SK-N-SH treated with all-trans-retinoic acid at 6 μM for 48 hours (cell line): ENCODE results near the gene ST6GALNAC4.

Experiments used
- ATAC-seq: fragments of 200-7000 bp; cut with Tn5 transposase; 3 replicates; pipeline ENCODE4 v1.9.1; 2020; ENCODE audit warnings: mild to moderate bottlenecking, moderate library complexity
- ARNTL ChIP-seq: fragments of 450-650 bp; formaldehyde crosslinking; IDR thresholded peaks from 2 replicates; pipeline ENCODE4 v1.5.0; 2020; ENCODE audit warnings: low read depth, mild to moderate bottlenecking, moderate library complexity, borderline replicate concordance
- BACH2 ChIP-seq: fragments of 250-450 bp; sonication (Bioruptor Pico); IDR thresholded peaks from 2 replicates; pipeline ENCODE4 v1.9.0; 2021; ENCODE audit warnings: mild to moderate bottlenecking, borderline replicate concordance
- CREB5 ChIP-seq: fragments of 250-450 bp; sonication (Bioruptor Pico); IDR thresholded peaks from 2 replicates; pipeline ENCODE4 v1.5.1; 2020; ENCODE audit warnings: low read depth, mild to moderate bottlenecking, moderate library complexity
- CSDC2 ChIP-seq: fragments of 250-450 bp; sonication (Bioruptor Pico); IDR thresholded peaks from 2 replicates; pipeline ENCODE4 v1.5.0; 2020; ENCODE audit warnings: mild to moderate bottlenecking, moderate library complexity
- CSRNP3 ChIP-seq: fragments of 250-450 bp; sonication (Bioruptor Pico); IDR thresholded peaks from 2 replicates; pipeline ENCODE4 v1.5.1; 2021; ENCODE audit warnings: mild to moderate bottlenecking, moderate library complexity
- ESRRG ChIP-seq: fragments of 250-450 bp; sonication (Bioruptor Pico); IDR thresholded peaks from 2 replicates; pipeline ENCODE4 v1.6.1; 2021; ENCODE audit warnings: mild to moderate bottlenecking
- GLIS3 ChIP-seq: fragments of 250-450 bp; sonication (Bioruptor Pico); IDR thresholded peaks from 2 replicates; pipeline ENCODE4 v1.5.0; 2020; ENCODE audit warnings: mild to moderate bottlenecking, moderate library complexity
- PATZ1 ChIP-seq: fragments of 250-450 bp; sonication (Bioruptor Pico); IDR thresholded peaks from 2 replicates; pipeline ENCODE4 v1.8.0; 2020; ENCODE audit warnings: mild to moderate bottlenecking, moderate library complexity, borderline replicate concordance
- POU6F1 ChIP-seq: fragments of 250-450 bp; sonication (Bioruptor Pico); IDR thresholded peaks from 2 replicates; pipeline ENCODE4 v1.8.0; 2021; ENCODE audit warnings: low read depth, mild to moderate bottlenecking, moderate library complexity, borderline replicate concordance
- PPARA ChIP-seq: fragments of 250-450 bp; sonication (Bioruptor Pico); IDR thresholded peaks from 2 replicates; pipeline ENCODE4 v1.5.0; 2020; ENCODE audit warnings: mild to moderate bottlenecking, borderline replicate concordance
- RARB ChIP-seq: fragments of 250-450 bp; sonication (Bioruptor Pico); IDR thresholded peaks from 2 replicates; pipeline ENCODE4 v1.8.0; 2021; ENCODE audit warnings: mild to moderate bottlenecking, moderate library complexity
- SNAI2 ChIP-seq: fragments of 250-450 bp; sonication (Bioruptor Pico); IDR thresholded peaks from 2 replicates; pipeline ENCODE4 v1.5.0; 2020; ENCODE audit warnings: mild to moderate bottlenecking, moderate library complexity
- TCF4 ChIP-seq: fragments of 250-450 bp; sonication (Bioruptor Pico); IDR thresholded peaks from 2 replicates; pipeline ENCODE4 v1.8.0; 2021; ENCODE audit warnings: mild to moderate bottlenecking, moderate library complexity, borderline replicate concordance
- TOX ChIP-seq: fragments of 250-450 bp; sonication (Bioruptor Pico); IDR thresholded peaks from 2 replicates; pipeline ENCODE4 v1.8.0; 2021; ENCODE audit warnings: mild to moderate bottlenecking, moderate library complexity, borderline replicate concordance
- TSHZ2 ChIP-seq: fragments of 250-450 bp; sonication (Bioruptor Pico); IDR thresholded peaks from 2 replicates; pipeline ENCODE4 v1.5.0; 2020; ENCODE audit warnings: mild to moderate bottlenecking, moderate library complexity
- ZC3H10 ChIP-seq: fragments of 250-450 bp; sonication (Bioruptor Pico); IDR thresholded peaks from 2 replicates; pipeline ENCODE4 v1.5.1; 2021; ENCODE audit warnings: mild to moderate bottlenecking, moderate library complexity
- ZFP3 ChIP-seq: fragments of 250-450 bp; sonication (Bioruptor Pico); IDR thresholded peaks from 2 replicates; pipeline ENCODE4 v1.5.0; 2020; ENCODE audit warnings: mild to moderate bottlenecking, moderate library complexity
- ZFP30 ChIP-seq: fragments of 450-650 bp; formaldehyde crosslinking; IDR thresholded peaks from 2 replicates; pipeline ENCODE4 v1.5.0; 2022; ENCODE audit warnings: mild to moderate bottlenecking, moderate library complexity
- ZNF565 ChIP-seq: fragments of 450-650 bp; formaldehyde crosslinking; conservative IDR thresholded peaks from 2 replicates; pipeline ENCODE4 v1.5.0; 2020; ENCODE audit warnings: low read depth, mild to moderate bottlenecking, moderate library complexity
- ZNF70 ChIP-seq: fragments of 450-650 bp; formaldehyde crosslinking; IDR thresholded peaks from 2 replicates; pipeline ENCODE4 v1.5.0; 2020; ENCODE audit warnings: mild to moderate bottlenecking, moderate library complexity
- ZNF8 ChIP-seq: fragments of 450-650 bp; formaldehyde crosslinking; IDR thresholded peaks from 2 replicates; pipeline ENCODE4 v1.5.0; 2020; ENCODE audit warnings: mild to moderate bottlenecking, moderate library complexity

The ST6GALNAC4 gene

GRCh38 chr9:127908660-127908926 is 8.2 kb downstream of the ST6GALNAC4 start:
- TF ChIP-seq CREB5 (no peak), RARB (no peak), ZNF565 (no peak), ZC3H10 (CRISPR knock-in tag) (no peak), ZNF70 (no peak), BACH2 (CRISPR knock-in tag) (no peak), PPARA (CRISPR knock-in tag) (no peak), ZFP30 (CRISPR knock-in tag) (no peak), ZFP3 (CRISPR knock-in tag) (no peak), ZNF8 (CRISPR knock-in tag) (no peak), TCF4 (CRISPR knock-in tag) (no peak), TOX (no peak), ESRRG (no peak), PATZ1 (CRISPR knock-in tag) (no peak), SNAI2 (CRISPR knock-in tag) (no peak), TSHZ2 (no peak), POU6F1 (CRISPR knock-in tag) (no peak), GLIS3 (no peak), CSRNP3 (CRISPR knock-in tag) (no peak)
- ATAC-seq = no peak

- no peak for ATAC-seq
- TF ChIP-seq ARNTL (CRISPR knock-in tag) = no peak
- TF ChIP-seq CSDC2 (CRISPR knock-in tag) = no peak
- TF ChIP-seq PATZ1 (CRISPR knock-in tag) = no peak
- no peak for TF ChIP-seq TOX
- TF ChIP-seq RARB = no peak
- no peak for TF ChIP-seq ZNF8 (CRISPR knock-in tag)
- TF ChIP-seq ZFP30 (CRISPR knock-in tag) = no peak
- TF ChIP-seq, all 23 proteins: peak for 0
These were observed 8.8 kb downstream of the ST6GALNAC4 start for GRCh38 chr9:127907867-127908659.
